HepG2 (cell line): ENCODE measurements around the gene KRT33A. TPM values are rescaled to one million over a fixed set of nuclear protein-coding genes. Genes with fewer than 3 reads are reported as not detected.

Source experiments
- ATAC-seq: fragments of 200-7000 bp; cut with Tn5 transposase; 3 replicates; pipeline ENCODE4 v1.9.1; 2020; ENCODE audit warnings: mild to moderate bottlenecking, moderate library complexity
- BruUV-seq: library from RNA; stranded (reverse); fragments of 400-500 nt; replicated peaks from 2 replicates; lab custom pipeline; 2021; lab: Mats Ljungman, UMichigan
- CTCF ChIA-PET: fragments of 300-600 bp; formaldehyde crosslinking; extraction: SDS; loops from one replicate; lab custom pipeline; 2021; ENCODE audit warnings: low total read pairs, inconsistent platforms, low intra/inter-chr PET ratio; lab: Yijun Ruan, JAX
- POLR2A ChIA-PET: fragments of 350-600 bp; sonication (Branson Sonifier 250); formaldehyde crosslinking; loops from one replicate; lab custom pipeline; 2020; ENCODE audit warnings: antibody characterized with exemption, inconsistent platforms; lab: Yijun Ruan, JAX
- DNase-seq: peaks from one replicate; pipeline ENCODE4 v3.0.0-alpha.2; 2015; ENCODE audit warnings: low spot score
- FAIRE-seq: peaks from 3 replicates; lab custom pipeline; 2011; peaks lifted over from hg19 to GRCh38; lab: Jason Lieb, UNC
- H2AFZ ChIP-seq: one replicate; pipeline ENCODE4 v1.6.1; 2011; ENCODE audit warnings: low read length, inconsistent platforms
- H3K27ac ChIP-seq: fragments of 300-600 bp; 3 replicates; pipeline ENCODE4 v1.8.0; 2011; ENCODE audit warnings: mixed run types, mild to moderate bottlenecking, mixed read lengths, low read length, inconsistent platforms; ENCODE audit not compliant: insufficient read depth; ENCODE audit errors: extremely low read length
- H3K27me3 ChIP-seq, 2 experiments: fragments of 200-600 bp in 1 of 2; 2 replicates in 1 of 2; 3 replicates in 1 of 2; pipeline versions ENCODE4 v1.6.0 to v1.8.0; 2011; ENCODE audit warnings: low read length in 2 of 2, mild to moderate bottlenecking in 2 of 2, moderate library complexity in 2 of 2, inconsistent platforms in 1 of 2; ENCODE audit not compliant: insufficient read depth in 2 of 2, control insufficient read depth in 1 of 2
- H3K36me3 ChIP-seq, 2 experiments: fragments of 200-600 bp in 1 of 2; replicated peaks in 1 of 2; 2 replicates in 1 of 2; 3 replicates in 1 of 2; pipeline versions ENCODE4 v1.5.1 to v1.8.0; 2011; ENCODE audit warnings: low read length in 2 of 2, inconsistent platforms in 1 of 2; ENCODE audit not compliant: insufficient read depth in 2 of 2, control insufficient read depth in 1 of 2
- H3K4me1 ChIP-seq: 2 replicates; pipeline ENCODE4 v1.5.1; 2012; ENCODE audit warnings: low read length, inconsistent platforms; ENCODE audit not compliant: insufficient read depth
- H3K4me2 ChIP-seq: 2 replicates; pipeline ENCODE4 v1.6.0; 2011; ENCODE audit warnings: low read depth, low read length, inconsistent platforms
- H3K4me3 ChIP-seq, 3 experiments: fragments of 200-600 bp in 1 of 3; sonication (generic), shearing (Covaris generic) in 1 of 3; replicated peaks in 1 of 3; 2 replicates each; pipeline ENCODE4 v1.5.1; 2011 to 2016; ENCODE audit warnings: low read length in 3 of 3, inconsistent platforms in 2 of 3, low read depth in 2 of 3, mild to moderate bottlenecking in 2 of 3, control low read depth in 1 of 3, mixed read lengths in 1 of 3; ENCODE audit not compliant: insufficient read depth in 1 of 3
- H3K79me2 ChIP-seq: one replicate; pipeline ENCODE4 v1.6.1; 2011; ENCODE audit warnings: low read length, inconsistent platforms; ENCODE audit not compliant: insufficient read depth
- H3K9ac ChIP-seq: 2 replicates; pipeline ENCODE4 v1.6.0; 2011; ENCODE audit warnings: mild to moderate bottlenecking, low read depth, low read length, inconsistent platforms; ENCODE audit not compliant: insufficient read depth
- H3K9me3 ChIP-seq: 2 replicates; pipeline ENCODE4 v1.5.1; 2012; ENCODE audit warnings: mild to moderate bottlenecking, low read length
- H4K20me1 ChIP-seq: 2 replicates; pipeline ENCODE4 v1.6.0; 2011; ENCODE audit warnings: inconsistent platforms, mild to moderate bottlenecking, low read length, moderate library complexity; ENCODE audit not compliant: insufficient read depth
- CAMTA2 ChIP-seq: sonication (generic); formaldehyde crosslinking; IDR thresholded peaks from 2 replicates; pipeline ENCODE4 v1.4.0; 2020; ENCODE audit warnings: mild to moderate bottlenecking, missing genetic modification reagents, borderline replicate concordance
- ETV6 ChIP-seq: sonication (generic); formaldehyde crosslinking; conservative IDR thresholded peaks from 2 replicates; pipeline ENCODE4 v1.4.0; 2020; ENCODE audit warnings: missing genetic modification reagents
- GABPB1 ChIP-seq: IDR thresholded peaks from 2 replicates; pipeline ENCODE4 v1.6.1; 2016; ENCODE audit warnings: mild to moderate bottlenecking, missing genetic modification reagents, moderate library complexity, missing compliant biosample characterization
- MTF1 ChIP-seq: sonication (generic); formaldehyde crosslinking; IDR thresholded peaks from 2 replicates; pipeline ENCODE4 v1.5.0; 2020; ENCODE audit warnings: missing genetic modification reagents
- ONECUT2 ChIP-seq: sonication (generic); formaldehyde crosslinking; IDR thresholded peaks from 2 replicates; pipeline ENCODE4 v1.4.0; 2020; ENCODE audit warnings: missing genetic modification reagents
- TGIF2 ChIP-seq: IDR thresholded peaks from 2 replicates; pipeline ENCODE4 v1.6.1; 2016; ENCODE audit warnings: control low read depth, missing compliant biosample characterization
- ZKSCAN8 ChIP-seq: IDR thresholded peaks from 2 replicates; pipeline ENCODE4 v1.6.1; 2016; ENCODE audit warnings: borderline replicate concordance, missing genetic modification reagents, missing compliant biosample characterization
- ZMYM2 ChIP-seq: sonication (generic); formaldehyde crosslinking; IDR thresholded peaks from 2 replicates; pipeline ENCODE4 v1.8.0; 2022; ENCODE audit warnings: mild to moderate bottlenecking, missing genetic modification reagents
- ZNF350 ChIP-seq: sonication (generic); formaldehyde crosslinking; IDR thresholded peaks from 2 replicates; pipeline ENCODE4 v1.4.0; 2020; ENCODE audit warnings: mild to moderate bottlenecking, low read depth, missing genetic modification reagents, borderline replicate concordance
- WGBS: methylation state at CpG from one replicate; pipeline ENCODE4 v1.1.6; 2017; ENCODE audit warnings: low lambda C conversion rate; 5-methylcytosine and 5-hydroxymethylcytosine counted together
- in situ Hi-C: cut with HindIII; loops from 2 replicates; pipeline ENCODE4 v1.10.0; 2017; ENCODE audit warnings: low pct_unique_long_range_greater_than_20kb; ENCODE audit not compliant: extremely low pct_ligation_motif_present
- intact Hi-C: fragments of 100-400 bp; cut with micrococcal nuclease; formaldehyde crosslinking; loops from one replicate; pipeline ENCODE4 v1.10.0; 2022; ENCODE audit not compliant: unreplicated experiment
- polyA plus RNA-seq, 8 experiments: library from polyadenylated mRNA; depleted of rRNA in 3 of 8; stranded (reverse) in 7 of 8; unstranded in 1 of 8; fragments of >200 nt; fragmentation: Illumina TruSeq in 4 of 8; extraction: Trizol in 4 of 8; gene quantifications; 2 replicates each; pipeline versions ENCODE4 v1.2.1 to v1.2.3, GENCODE V29; 2011 to 2016; ENCODE audit warnings: low read depth in 4 of 8, missing spikeins in 1 of 8, mixed read lengths in 1 of 8; ENCODE audit not compliant: insufficient read depth in 1 of 8
- total RNA-seq, 5 experiments: library from RNA; depleted of rRNA; stranded (reverse); fragments of >200 nt; fragmentation: Illumina TruSeq; extraction: Trizol; gene quantifications; 2 replicates each; pipeline ENCODE4 v1.2.3, GENCODE V29; 2016; ENCODE audit warnings: low read depth in 1 of 5
- TF ChIP-seq, protein P1 (sequence below): sonication (generic); formaldehyde crosslinking; IDR thresholded peaks from 2 replicates; pipeline ENCODE4 v1.8.0; 2022; ENCODE audit warnings: missing genetic modification reagents, mild to moderate bottlenecking, borderline replicate concordance
- TF ChIP-seq, protein P2 (sequence below): sonication (generic); formaldehyde crosslinking; IDR thresholded peaks from 2 replicates; pipeline ENCODE4 v1.4.0; 2020; ENCODE audit warnings: missing genetic modification reagents

The KRT33A gene
- total and polyA plus RNA-seq, 2 of the 13 experiments (the other 11 are each of a cell fraction or from before 2014, with no cell fraction given), result not detected

DNA sequence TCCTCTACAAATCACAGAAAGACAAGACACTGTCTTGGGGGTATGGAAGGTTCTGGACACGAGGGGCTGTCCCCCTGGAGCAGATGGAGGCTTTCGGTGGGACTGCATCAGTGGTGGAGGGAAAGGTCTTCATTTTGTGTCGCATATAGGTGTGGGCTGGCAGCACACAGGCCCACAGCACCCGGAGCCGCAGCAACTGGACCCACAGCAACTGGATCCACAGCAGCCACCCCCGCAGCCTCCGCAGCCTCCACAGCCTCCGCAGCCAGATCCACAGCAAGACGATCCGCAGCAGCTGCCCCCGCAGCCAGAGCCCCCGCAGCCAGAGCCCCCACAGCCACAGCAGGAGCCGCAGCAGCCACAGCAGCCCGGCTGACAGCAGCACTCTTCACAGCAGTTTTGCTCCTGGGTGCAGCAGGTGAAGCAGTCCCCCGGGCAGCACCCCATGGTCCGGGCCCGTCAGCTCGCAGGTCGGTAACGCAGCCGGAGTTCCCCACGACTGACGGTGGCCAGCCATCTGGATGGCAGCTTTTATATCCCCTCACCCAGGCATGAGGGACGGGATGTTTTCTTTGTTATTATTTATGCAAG, 35.3 kb downstream of the KRT33A start, which contains the start of gene KRTAP17-1 (continued):
- TF ChIP-seq, protein P1, sequence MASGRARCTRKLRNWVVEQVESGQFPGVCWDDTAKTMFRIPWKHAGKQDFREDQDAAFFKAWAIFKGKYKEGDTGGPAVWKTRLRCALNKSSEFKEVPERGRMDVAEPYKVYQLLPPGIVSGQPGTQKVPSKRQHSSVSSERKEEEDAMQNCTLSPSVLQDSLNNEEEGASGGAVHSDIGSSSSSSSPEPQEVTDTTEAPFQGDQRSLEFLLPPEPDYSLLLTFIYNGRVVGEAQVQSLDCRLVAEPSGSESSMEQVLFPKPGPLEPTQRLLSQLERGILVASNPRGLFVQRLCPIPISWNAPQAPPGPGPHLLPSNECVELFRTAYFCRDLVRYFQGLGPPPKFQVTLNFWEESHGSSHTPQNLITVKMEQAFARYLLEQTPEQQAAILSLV (CRISPR knock-in tag), result no peak
- TF ChIP-seq ZMYM2 (CRISPR knock-in tag) (no peak), ZKSCAN8 (CRISPR knock-in tag) (no peak)
- TF ChIP-seq, protein P2, sequence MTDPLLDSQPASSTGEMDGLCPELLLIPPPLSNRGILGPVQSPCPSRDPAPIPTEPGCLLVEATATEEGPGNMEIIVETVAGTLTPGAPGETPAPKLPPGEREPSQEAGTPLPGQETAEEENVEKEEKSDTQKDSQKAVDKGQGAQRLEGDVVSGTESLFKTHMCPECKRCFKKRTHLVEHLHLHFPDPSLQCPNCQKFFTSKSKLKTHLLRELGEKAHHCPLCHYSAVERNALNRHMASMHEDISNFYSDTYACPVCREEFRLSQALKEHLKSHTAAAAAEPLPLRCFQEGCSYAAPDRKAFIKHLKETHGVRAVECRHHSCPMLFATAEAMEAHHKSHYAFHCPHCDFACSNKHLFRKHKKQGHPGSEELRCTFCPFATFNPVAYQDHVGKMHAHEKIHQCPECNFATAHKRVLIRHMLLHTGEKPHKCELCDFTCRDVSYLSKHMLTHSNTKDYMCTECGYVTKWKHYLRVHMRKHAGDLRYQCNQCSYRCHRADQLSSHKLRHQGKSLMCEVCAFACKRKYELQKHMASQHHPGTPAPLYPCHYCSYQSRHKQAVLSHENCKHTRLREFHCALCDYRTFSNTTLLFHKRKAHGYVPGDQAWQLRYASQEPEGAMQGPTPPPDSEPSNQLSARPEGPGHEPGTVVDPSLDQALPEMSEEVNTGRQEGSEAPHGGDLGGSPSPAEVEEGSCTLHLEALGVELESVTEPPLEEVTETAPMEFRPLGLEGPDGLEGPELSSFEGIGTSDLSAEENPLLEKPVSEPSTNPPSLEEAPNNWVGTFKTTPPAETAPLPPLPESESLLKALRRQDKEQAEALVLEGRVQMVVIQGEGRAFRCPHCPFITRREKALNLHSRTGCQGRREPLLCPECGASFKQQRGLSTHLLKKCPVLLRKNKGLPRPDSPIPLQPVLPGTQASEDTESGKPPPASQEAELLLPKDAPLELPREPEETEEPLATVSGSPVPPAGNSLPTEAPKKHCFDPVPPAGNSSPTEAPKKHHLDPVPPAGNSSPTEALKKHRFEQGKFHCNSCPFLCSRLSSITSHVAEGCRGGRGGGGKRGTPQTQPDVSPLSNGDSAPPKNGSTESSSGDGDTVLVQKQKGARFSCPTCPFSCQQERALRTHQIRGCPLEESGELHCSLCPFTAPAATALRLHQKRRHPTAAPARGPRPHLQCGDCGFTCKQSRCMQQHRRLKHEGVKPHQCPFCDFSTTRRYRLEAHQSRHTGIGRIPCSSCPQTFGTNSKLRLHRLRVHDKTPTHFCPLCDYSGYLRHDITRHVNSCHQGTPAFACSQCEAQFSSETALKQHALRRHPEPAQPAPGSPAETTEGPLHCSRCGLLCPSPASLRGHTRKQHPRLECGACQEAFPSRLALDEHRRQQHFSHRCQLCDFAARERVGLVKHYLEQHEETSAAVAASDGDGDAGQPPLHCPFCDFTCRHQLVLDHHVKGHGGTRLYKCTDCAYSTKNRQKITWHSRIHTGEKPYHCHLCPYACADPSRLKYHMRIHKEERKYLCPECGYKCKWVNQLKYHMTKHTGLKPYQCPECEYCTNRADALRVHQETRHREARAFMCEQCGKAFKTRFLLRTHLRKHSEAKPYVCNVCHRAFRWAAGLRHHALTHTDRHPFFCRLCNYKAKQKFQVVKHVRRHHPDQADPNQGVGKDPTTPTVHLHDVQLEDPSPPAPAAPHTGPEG (CRISPR knock-in tag), result no peak

DNA sequence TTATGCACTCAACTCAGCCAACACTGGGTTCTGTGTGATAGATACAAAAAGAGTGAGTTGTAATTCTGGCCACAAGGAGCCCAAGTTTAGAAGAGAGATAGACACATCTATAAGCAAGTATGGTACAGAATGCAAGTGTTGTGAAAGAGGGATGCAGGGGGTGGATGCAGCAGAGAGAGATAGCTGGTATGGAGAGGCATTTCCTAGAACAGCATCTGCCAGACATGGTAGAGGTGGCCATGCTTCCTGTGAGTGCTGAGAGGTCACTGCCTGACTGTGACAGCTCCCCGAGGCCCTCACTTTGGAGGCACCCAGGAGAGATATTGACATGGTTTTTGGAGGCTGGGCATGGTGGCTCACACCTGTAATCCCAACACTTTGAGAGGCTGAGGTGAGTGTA, 39.5 kb downstream of the KRT33A start:
- Histone ChIP-seq H2AFZ (no peak overlapping the region), H3K4me2 (no peak overlapping the region), H3K9ac (no peak overlapping the region), H3K4me3 (no peak overlapping the region), H3K27me3 (peaks cover 4 to 45% of the 10 kb centered on the region in 2 experiments; a peak in 4 of 5 replicates), H3K79me2 (no peaks in the 10 kb centered on the region), H4K20me1 (no peaks in the 10 kb centered on the region), H3K36me3 (no peaks in the 10 kb centered on the region), H3K4me1 (no peaks in the 10 kb centered on the region), H3K9me3 (no peaks in the 10 kb centered on the region), H3K27ac (no peak overlapping the region)
- intact Hi-C loops, result no loop called here
- WGBS, result 0% methylated on average over 1 of the region's 1 CpG
- ChIA-PET CTCF (no interaction called here), POLR2A (no interaction called here)
- ATAC-seq (no peak), DNase-seq (no peak), FAIRE-seq (no peak)
- in situ Hi-C loops, result no loop called here
- TF ChIP-seq ZNF350, result no peak
- no peak for TF ChIP-seq TGIF2 (CRISPR knock-in tag)
- TF ChIP-seq CAMTA2 (CRISPR knock-in tag), result no peak
- TF ChIP-seq ONECUT2 (CRISPR knock-in tag), result no peak
- TF ChIP-seq GABPB1, result no peak
- TF ChIP-seq ETV6 (CRISPR knock-in tag), result no peak
- TF ChIP-seq MTF1 (CRISPR knock-in tag), result no peak
- no TSS peak for BruUV-seq
